Measurements from ENCODE around the gene ZNF804A.

Gene ZNF804A

DNA sequence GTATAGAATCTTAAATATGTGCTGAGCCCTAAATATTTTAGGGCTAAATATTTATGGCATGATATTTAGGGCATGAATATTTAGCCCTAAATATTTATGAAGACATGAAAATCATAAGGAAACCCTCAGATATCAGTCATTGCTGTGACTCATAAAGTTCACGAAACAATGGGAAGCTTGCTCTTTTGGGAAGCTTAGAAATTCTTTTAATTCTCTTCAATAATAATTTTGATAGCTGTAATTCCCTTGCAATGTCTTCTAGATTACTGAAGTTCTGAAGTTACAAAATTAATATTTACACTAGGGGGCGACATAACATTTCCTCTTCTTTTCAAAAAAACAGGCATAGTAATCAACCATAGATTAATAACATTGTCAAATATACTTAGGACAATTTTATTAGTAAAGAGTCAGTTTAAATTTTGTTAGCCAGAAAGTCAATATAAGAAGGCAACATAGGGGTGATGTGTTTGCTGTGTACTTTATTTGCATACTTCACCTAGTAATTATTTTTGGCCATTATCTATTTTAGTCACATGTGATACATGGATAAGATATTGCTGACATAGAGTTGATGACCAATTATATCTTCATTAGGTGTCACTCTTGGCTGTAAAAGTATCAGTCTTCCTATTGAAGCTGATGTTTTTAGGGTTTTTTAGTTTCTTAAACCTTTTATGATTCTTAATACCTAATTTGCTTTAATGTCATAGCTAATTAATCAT lies 13.2 kb downstream of the ZNF804A start:
- no peak for DNase-seq (ENCODE audit: low spot score)

DNA sequence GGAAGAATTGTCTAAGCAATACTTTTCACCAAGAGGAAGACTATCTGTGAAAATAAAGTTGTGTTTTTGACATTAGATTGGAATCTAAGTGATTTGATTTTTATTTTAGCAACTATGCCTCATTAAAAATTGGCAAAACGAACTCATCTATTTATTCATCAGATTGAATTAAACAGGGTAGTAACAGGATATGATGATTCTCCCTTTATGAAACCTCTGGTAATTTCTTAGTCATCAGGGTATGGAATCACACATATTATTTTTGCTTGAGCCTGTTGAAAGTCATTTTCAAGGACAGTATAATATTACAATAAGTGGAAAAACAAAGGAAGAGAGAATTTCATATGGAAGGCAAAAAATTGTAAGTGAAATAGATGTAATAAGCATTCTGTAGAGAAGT lies 22.0 kb downstream of the ZNF804A start:
- DNase-seq (ENCODE audit: low spot score): no peak

GRCh38 chr2:184624311-184624710 lies 26.0 kb downstream of the ZNF804A start:
- no peak for DNase-seq (ENCODE audit: low spot score)

- DNase-seq (ENCODE audit: low spot score): no peak
Measured at GRCh38 chr2:184628051-184628450, 29.7 kb downstream of the ZNF804A start.

DNA sequence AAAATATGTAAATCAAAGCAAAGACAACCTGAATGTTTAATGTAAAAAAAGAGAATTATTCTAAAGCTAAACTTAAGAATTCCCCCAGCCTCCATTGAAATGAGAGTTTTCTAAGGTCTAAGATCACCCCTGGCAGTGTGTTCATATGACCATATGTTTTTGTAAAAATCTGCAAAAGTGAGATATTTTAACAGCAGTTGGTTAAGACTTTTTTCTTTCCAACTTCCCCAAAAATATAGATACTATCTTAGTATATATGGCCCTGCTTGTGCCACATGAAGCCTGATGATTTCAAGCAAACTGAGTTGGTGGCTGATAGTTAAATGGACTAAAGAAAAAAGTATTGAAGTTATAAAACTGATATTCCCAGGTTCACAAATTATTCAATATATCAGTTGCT lies 35.4 kb downstream of the ZNF804A start:
- DNase-seq (ENCODE audit: low spot score): no peak

GRCh38 chr2:184637781-184638180 lies 39.5 kb downstream of the ZNF804A start:
- DNase-seq (ENCODE audit: low spot score): no peak

GRCh38 chr2:184644685-184645084 lies 46.4 kb downstream of the ZNF804A start:
- DNase-seq (ENCODE audit: low spot score): no peak

DNA sequence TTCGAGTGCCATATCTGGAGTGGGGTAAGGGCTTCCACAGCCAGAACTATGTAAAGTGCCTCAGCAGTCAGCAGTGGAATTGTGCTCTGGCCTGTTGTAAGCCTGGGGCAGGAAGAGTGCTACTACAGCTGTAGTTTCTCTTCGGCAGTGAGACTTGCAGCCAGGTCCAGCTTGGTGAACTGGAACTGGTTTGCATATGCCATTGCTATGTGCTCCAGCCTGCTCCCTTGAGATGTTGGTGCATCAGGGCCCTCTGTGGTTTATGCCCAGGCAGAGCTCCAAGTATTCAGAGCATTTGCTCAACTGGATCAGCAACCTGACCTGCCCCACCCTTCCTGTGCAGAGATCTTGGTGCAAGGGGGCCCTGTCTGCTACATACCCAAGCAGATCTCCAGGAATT lies 47.8 kb downstream of the ZNF804A start:
- no peak for DNase-seq (ENCODE audit: low spot score)

- no peak for DNase-seq (ENCODE audit: low spot score)
Measured at GRCh38 chr2:184646593-184646992, 48.3 kb downstream of the ZNF804A start.

GRCh38 chr2:184654945-184655344 lies 56.6 kb downstream of the ZNF804A start:
- DNase-seq (ENCODE audit: low spot score): no peak

DNA sequence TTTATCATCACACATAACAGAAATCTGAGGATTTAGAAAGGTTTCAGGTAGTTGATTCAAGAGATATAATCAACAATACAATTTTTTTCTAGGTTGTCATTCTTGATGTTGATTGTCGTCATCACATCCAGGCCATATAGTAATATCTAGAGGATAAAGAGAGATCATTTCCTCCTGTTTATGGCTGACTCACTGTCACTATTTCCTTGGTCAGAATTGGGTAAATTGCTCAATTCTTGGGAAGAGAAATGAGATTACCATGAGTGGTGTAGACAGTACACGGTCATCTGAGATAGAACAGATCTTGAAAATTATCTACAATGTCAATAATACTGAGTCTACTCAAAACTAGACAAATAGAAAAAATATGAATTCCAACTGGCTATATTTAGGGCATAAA lies 78.8 kb downstream of the ZNF804A start:
- DNase-seq (ENCODE audit: low spot score): no peak

DNA sequence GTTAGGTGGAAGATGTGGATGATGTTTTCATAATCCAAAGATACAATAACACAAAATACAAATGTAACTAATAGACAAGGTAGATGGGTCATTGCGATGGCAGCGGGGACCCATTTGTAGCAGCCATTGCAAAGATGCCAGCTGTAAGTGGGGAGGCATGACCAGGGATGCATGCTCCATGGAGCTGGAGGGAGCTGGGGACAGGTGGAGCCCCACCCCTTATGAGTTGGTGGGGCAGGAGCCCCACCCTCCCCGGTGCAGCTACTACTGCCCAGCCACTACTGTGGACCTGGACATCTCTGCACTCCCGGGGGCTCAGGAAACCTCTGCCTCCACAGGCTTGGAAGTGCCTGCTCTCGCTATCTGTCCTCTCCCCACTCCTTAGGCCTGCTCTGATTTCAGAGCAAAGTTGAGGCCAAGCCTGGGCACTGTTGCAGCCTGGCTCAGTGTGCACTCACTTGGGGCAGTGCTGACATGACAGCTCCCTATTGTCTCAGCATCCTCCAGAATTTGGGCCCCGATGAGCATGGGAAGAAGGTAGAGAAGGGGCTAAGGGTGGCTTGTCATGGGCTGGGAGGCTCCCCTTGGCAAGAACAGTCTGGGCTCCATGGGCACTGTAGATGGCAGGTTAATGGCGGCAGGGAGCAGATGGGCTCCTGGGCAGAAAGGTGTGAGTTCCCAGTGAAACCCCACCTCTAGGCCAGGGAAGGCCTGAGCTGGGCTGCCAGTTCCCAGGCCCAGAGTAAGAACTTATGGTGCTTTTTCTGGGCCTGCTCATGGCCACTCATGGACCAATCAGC lies 81.1 kb downstream of the ZNF804A start:
- no peak for DNase-seq (ENCODE audit: low spot score)

DNA sequence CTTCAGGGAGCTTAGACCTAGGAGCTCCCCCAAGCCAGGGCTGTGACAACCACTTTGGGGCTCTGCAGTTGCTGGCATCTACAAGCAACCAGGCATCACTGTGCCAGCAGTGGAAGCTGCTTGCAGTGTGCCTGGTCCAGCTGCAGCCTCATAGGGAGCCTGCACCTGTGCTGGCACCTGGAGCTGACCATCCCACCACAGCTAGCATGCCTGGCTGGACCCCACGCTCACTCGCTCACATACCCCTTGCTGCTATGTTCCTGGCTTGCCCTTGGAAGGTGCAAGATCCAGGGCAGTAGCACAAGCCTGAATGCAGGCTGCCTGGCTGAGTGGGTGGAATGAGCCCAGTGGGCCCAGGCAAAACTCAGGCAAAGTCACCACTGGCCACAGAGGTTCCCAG lies 82.5 kb downstream of the ZNF804A start:
- DNase-seq (ENCODE audit: low spot score): no peak

DNA sequence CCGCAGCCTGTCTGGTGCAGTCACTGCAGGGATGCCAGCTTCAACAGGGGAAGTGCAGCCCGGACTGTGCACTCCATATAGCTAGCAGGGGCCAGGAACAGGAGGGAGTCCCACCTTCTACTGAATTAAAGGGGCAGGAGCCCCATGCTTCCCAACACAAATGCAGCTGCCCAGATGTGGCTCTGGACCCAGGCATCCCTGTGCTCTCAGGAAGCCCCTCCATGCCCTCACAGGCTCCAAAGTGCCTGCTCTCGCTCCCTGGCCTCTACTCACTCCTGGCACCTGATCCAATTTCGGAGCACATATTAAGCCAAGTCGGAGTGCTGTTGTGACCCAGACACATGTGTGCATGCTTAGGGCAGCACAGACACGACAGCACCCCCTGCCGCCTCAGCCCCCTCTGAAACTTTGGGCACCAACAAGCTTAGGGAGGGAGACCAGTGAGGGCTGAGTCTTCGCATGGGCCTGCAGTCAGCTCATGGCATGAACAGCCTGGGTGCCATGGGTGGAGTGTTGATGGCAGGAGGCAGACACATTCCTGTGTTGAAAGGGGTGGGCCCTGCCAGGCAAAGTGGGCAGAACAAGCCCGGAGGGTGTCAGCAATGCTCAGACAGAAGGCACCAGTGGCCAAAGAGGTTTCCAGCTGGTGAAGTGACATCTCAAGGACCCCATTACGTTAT lies 83.5 kb downstream of the ZNF804A start:
- no peak for DNase-seq (ENCODE audit: low spot score)

DNA sequence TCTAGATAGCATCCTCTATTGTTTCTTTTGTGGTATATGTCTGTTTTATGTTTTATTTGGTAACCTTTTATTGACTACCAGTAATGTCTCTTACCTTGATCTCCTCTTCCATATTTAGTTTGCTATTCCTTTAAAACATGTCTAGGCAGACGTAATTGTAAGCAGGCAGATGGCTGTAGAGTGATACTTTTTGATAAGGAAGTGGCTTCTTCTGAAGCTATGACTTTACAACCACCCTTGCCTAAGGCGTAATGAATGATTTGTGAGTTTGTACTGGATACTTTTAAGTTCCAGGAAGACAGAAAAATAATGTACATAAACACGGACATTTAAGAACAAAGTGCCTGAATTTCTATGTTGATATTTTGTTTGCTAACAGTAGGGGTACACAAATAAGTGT lies 85.6 kb downstream of the ZNF804A start:
- DNase-seq (ENCODE audit: low spot score): no peak

GRCh38 chr2:184685999-184686841 lies 87.9 kb downstream of the ZNF804A start:
- DNase-seq (ENCODE audit: low spot score): no peak

DNA sequence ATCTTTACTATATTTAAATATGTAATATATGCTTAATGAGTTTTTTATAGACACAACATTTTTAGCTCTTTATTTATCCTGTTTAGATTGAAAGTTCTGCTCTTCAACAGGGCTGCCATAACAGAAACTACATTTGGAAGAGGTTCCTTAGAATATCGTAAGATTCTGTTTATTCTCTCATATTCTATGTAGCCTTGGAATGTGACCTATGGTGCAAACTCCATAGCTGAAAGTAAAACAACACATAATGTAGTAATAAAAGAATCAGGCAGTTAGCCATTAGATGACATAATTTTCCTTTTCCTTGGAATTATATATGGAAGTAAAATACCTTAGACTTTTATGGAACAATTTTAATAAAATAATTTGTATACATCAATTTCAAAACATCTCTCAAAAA lies 91.3 kb downstream of the ZNF804A start:
- no peak for DNase-seq (ENCODE audit: low spot score)

GRCh38 chr2:184692141-184692734 lies 93.9 kb downstream of the ZNF804A start:
- no peak for DNase-seq (ENCODE audit: low spot score)

DNA sequence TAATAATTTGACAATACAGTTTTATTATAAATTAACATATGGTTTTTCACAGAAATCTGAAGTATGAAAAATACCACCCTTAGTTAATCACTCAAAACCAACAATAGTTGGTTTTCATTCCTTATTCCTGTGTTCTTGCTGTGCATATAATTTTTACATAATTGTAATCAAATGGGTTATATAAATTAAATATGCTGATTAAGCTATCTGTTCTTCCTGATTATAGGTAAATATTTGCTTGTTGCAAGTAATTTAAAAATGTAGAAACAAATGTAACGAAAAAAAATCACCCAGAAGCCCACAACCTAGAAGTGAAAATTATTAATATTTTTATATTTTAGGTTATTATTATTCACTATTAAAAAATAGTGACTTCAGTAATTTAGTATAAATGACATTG lies 98.3 kb downstream of the ZNF804A start:
- DNase-seq (ENCODE audit: low spot score): no peak

- no peak for DNase-seq (ENCODE audit: low spot score)
Measured at GRCh38 chr2:184698476-184698875, 100.1 kb downstream of the ZNF804A start.

- DNase-seq (ENCODE audit: low spot score): no peak
Measured at GRCh38 chr2:184721881-184722280, 123.6 kb downstream of the ZNF804A start.

DNA sequence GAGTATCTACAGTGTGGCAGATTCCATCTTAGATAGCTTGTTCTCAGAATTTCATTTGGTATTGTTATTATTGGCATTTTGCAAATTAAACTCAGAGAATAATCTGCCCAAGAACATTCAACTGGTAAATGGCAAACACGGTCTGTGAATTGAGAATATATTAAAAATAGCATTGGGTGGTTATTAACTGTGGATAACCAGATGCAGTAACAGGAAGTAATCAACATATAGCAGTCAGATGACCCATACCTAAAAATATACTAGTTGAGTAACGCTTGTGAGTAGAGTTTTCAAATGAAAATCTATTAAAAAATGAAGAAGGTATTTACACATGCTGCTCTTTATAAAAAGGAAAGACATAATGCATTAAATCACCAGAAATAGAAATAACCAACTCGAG lies 129.5 kb downstream of the ZNF804A start:
- DNase-seq (ENCODE audit: low spot score): no peak
